SK-N-SH treated with all-trans-retinoic acid at 6 μM for 48 hours (cell line): ENCODE data around the gene SUGP1.
A peak's percentile ranks its signal among the peaks of the same experiment; 100 is the strongest.

Experiments used
- ATAC-seq: fragments of 200-7000 bp; cut with Tn5 transposase; 3 replicates; pipeline ENCODE4 v1.9.1; 2020; ENCODE audit warnings: mild to moderate bottlenecking, moderate library complexity
- ARNTL ChIP-seq: fragments of 450-650 bp; formaldehyde crosslinking; IDR thresholded peaks from 2 replicates; pipeline ENCODE4 v1.5.0; 2020; ENCODE audit warnings: low read depth, mild to moderate bottlenecking, moderate library complexity, borderline replicate concordance
- CSDC2 ChIP-seq: fragments of 250-450 bp; sonication (Bioruptor Pico); IDR thresholded peaks from 2 replicates; pipeline ENCODE4 v1.5.0; 2020; ENCODE audit warnings: mild to moderate bottlenecking, moderate library complexity
- ISL1 ChIP-seq: fragments of 250-450 bp; sonication (Bioruptor Pico); IDR thresholded peaks from 2 replicates; pipeline ENCODE4 v2.1.2; 2022; ENCODE audit warnings: mild to moderate bottlenecking, moderate library complexity
- PPARA ChIP-seq: fragments of 250-450 bp; sonication (Bioruptor Pico); IDR thresholded peaks from 2 replicates; pipeline ENCODE4 v1.5.0; 2020; ENCODE audit warnings: mild to moderate bottlenecking, borderline replicate concordance
- RARB ChIP-seq: fragments of 250-450 bp; sonication (Bioruptor Pico); IDR thresholded peaks from 2 replicates; pipeline ENCODE4 v1.8.0; 2021; ENCODE audit warnings: mild to moderate bottlenecking, moderate library complexity
- SNAI2 ChIP-seq: fragments of 250-450 bp; sonication (Bioruptor Pico); IDR thresholded peaks from 2 replicates; pipeline ENCODE4 v1.5.0; 2020; ENCODE audit warnings: mild to moderate bottlenecking, moderate library complexity
- TCF4 ChIP-seq: fragments of 250-450 bp; sonication (Bioruptor Pico); IDR thresholded peaks from 2 replicates; pipeline ENCODE4 v1.8.0; 2021; ENCODE audit warnings: mild to moderate bottlenecking, moderate library complexity, borderline replicate concordance
- TOX ChIP-seq: fragments of 250-450 bp; sonication (Bioruptor Pico); IDR thresholded peaks from 2 replicates; pipeline ENCODE4 v1.8.0; 2021; ENCODE audit warnings: mild to moderate bottlenecking, moderate library complexity, borderline replicate concordance
- ZC3H10 ChIP-seq: fragments of 250-450 bp; sonication (Bioruptor Pico); IDR thresholded peaks from 2 replicates; pipeline ENCODE4 v1.5.1; 2021; ENCODE audit warnings: mild to moderate bottlenecking, moderate library complexity
- ZFP3 ChIP-seq: fragments of 250-450 bp; sonication (Bioruptor Pico); IDR thresholded peaks from 2 replicates; pipeline ENCODE4 v1.5.0; 2020; ENCODE audit warnings: mild to moderate bottlenecking, moderate library complexity
- ZFP30 ChIP-seq: fragments of 450-650 bp; formaldehyde crosslinking; IDR thresholded peaks from 2 replicates; pipeline ENCODE4 v1.5.0; 2022; ENCODE audit warnings: mild to moderate bottlenecking, moderate library complexity
- ZNF565 ChIP-seq: fragments of 450-650 bp; formaldehyde crosslinking; conservative IDR thresholded peaks from 2 replicates; pipeline ENCODE4 v1.5.0; 2020; ENCODE audit warnings: low read depth, mild to moderate bottlenecking, moderate library complexity
- ZNF70 ChIP-seq: fragments of 450-650 bp; formaldehyde crosslinking; IDR thresholded peaks from 2 replicates; pipeline ENCODE4 v1.5.0; 2020; ENCODE audit warnings: mild to moderate bottlenecking, moderate library complexity
- ZNF8 ChIP-seq: fragments of 450-650 bp; formaldehyde crosslinking; IDR thresholded peaks from 2 replicates; pipeline ENCODE4 v1.5.0; 2020; ENCODE audit warnings: mild to moderate bottlenecking, moderate library complexity
- TF ChIP-seq, protein P1 (sequence below): fragments of 250-450 bp; sonication (Bioruptor Pico); IDR thresholded peaks from 2 replicates; pipeline ENCODE4 v1.5.0; 2020; ENCODE audit warnings: mild to moderate bottlenecking, moderate library complexity
- TF ChIP-seq, protein P2 (sequence below): fragments of 250-450 bp; sonication (Bioruptor Pico); IDR thresholded peaks from 2 replicates; pipeline ENCODE4 v1.8.0; 2020; ENCODE audit warnings: mild to moderate bottlenecking, moderate library complexity, borderline replicate concordance
- TF ChIP-seq, protein P3 (sequence below): fragments of 250-450 bp; sonication (Bioruptor Pico); IDR thresholded peaks from 2 replicates; pipeline ENCODE4 v1.8.0; 2021; ENCODE audit warnings: low read depth, mild to moderate bottlenecking, moderate library complexity, borderline replicate concordance
- TF ChIP-seq, protein P4 (sequence below): fragments of 250-450 bp; sonication (Bioruptor Pico); IDR thresholded peaks from 2 replicates; pipeline ENCODE4 v1.5.1; 2020; ENCODE audit warnings: low read depth, mild to moderate bottlenecking, moderate library complexity

Gene SUGP1

DNA sequence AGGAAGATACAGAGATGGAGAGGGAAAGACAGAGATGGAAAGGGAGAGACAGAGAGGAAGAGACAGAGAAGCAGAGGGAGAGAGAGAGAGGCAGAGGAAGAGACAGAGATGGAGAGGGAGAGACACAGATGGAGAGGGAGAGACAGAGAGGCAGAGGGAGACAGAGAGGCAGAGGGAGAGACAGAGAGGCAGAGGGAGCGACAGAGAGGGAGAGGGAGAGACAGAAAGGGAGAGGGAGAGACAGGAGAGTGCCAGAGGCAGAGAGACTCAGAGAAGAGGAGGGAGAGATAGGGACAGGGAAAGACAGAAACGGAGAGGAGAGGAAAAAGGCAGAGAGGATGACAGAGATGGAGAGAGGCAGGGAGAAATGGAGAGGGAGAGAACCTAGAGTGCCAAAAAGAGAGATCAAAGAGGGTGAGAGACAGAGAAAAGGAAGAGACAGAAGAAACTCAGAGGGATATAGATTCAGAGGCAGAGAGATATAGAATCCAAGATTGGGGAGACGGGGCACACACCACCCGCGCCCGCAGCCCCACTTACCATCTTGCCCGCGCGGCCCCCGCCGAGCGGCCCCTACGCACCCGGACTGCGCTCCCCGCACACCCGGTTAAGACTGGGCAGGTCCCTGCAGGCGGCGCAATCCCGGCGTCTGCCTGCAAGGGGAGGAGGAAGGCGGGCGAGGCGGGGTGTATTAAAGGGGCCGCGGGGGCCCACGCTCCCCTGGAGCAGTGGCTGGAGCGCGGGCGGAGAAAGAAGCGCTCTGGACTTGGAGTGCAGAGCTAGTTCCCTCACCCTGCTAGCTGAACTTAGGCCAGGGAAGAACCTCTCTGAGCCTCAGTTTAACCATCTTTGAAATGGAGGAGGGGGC is 57.9 kb downstream of the SUGP1 start:
- TF ChIP-seq TCF4 (CRISPR knock-in tag) (no peak), ISL1 (CRISPR knock-in tag) (no peak)
- TF ChIP-seq, protein P1, sequence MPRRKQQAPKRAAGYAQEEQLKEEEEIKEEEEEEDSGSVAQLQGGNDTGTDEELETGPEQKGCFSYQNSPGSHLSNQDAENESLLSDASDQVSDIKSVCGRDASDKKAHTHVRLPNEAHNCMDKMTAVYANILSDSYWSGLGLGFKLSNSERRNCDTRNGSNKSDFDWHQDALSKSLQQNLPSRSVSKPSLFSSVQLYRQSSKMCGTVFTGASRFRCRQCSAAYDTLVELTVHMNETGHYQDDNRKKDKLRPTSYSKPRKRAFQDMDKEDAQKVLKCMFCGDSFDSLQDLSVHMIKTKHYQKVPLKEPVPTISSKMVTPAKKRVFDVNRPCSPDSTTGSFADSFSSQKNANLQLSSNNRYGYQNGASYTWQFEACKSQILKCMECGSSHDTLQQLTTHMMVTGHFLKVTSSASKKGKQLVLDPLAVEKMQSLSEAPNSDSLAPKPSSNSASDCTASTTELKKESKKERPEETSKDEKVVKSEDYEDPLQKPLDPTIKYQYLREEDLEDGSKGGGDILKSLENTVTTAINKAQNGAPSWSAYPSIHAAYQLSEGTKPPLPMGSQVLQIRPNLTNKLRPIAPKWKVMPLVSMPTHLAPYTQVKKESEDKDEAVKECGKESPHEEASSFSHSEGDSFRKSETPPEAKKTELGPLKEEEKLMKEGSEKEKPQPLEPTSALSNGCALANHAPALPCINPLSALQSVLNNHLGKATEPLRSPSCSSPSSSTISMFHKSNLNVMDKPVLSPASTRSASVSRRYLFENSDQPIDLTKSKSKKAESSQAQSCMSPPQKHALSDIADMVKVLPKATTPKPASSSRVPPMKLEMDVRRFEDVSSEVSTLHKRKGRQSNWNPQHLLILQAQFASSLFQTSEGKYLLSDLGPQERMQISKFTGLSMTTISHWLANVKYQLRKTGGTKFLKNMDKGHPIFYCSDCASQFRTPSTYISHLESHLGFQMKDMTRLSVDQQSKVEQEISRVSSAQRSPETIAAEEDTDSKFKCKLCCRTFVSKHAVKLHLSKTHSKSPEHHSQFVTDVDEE, result no peak
- no peak; the same call in 2 of the 3 replicates for ATAC-seq

GRCh38 chr19:19261350-19262189 is 58.7 kb downstream of the SUGP1 start:
- peak; percentile 20 for ATAC-seq
- TF ChIP-seq SNAI2 (CRISPR knock-in tag) (no peak), ZC3H10 (CRISPR knock-in tag) (no peak), ZNF70 (CRISPR knock-in tag) (no peak), ZFP30 (no peak), ZNF565 (CRISPR knock-in tag) (no peak), PPARA (no peak), ARNTL (CRISPR knock-in tag) (no peak), ZFP3 (CRISPR knock-in tag) (no peak), ZNF8 (no peak)
- TF ChIP-seq, protein P1, result no peak
- TF ChIP-seq, protein P2, sequence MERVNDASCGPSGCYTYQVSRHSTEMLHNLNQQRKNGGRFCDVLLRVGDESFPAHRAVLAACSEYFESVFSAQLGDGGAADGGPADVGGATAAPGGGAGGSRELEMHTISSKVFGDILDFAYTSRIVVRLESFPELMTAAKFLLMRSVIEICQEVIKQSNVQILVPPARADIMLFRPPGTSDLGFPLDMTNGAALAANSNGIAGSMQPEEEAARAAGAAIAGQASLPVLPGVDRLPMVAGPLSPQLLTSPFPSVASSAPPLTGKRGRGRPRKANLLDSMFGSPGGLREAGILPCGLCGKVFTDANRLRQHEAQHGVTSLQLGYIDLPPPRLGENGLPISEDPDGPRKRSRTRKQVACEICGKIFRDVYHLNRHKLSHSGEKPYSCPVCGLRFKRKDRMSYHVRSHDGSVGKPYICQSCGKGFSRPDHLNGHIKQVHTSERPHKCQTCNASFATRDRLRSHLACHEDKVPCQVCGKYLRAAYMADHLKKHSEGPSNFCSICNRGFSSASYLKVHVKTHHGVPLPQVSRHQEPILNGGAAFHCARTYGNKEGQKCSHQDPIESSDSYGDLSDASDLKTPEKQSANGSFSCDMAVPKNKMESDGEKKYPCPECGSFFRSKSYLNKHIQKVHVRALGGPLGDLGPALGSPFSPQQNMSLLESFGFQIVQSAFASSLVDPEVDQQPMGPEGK (CRISPR knock-in tag), result no peak

DNA sequence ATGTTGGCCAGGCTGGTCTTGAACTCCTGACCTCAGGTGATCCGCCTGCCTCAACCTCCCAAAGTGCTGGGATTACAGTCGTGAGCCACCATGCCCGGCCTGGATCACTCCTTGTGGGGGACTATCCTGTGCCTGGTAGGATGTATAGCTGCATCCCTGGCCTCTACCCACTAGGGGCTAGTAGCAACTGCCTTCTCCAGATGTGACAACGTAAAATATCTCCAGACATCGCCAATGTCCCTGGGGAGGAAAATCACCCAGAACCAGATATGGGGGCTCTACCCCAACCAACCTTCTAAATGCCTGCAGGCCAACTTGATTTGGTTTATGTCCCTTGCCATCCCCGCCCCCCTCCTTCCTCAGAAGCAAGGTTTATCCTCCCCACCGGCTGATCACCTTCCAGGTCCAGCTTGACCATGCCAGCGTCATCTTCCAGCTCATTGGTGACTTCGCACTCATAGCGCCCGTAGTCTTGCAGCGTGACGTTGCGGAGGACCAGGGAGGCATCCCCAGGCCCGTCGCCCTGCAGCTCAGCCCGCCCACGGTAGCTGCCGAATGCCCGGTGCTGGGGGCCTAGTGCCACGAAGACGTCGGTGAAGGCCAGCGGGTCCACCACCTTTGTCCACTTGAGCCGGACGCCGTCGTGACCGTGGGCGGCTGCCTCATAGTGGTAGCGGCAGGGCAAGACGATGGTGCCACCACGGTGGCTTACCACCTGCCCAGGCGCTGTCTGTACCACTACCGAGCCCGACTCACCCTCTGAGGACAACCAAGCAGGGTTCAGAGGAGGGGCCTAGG is 59.7 kb downstream of the SUGP1 start:
- ATAC-seq, result no peak

More for the DNA sequence above, 59.7 kb downstream of the SUGP1 start:
- no peak for TF ChIP-seq ISL1 (CRISPR knock-in tag)
- TF ChIP-seq RARB (CRISPR knock-in tag), result no peak
- TF ChIP-seq TCF4 (CRISPR knock-in tag), result no peak
- TF ChIP-seq, protein P3, sequence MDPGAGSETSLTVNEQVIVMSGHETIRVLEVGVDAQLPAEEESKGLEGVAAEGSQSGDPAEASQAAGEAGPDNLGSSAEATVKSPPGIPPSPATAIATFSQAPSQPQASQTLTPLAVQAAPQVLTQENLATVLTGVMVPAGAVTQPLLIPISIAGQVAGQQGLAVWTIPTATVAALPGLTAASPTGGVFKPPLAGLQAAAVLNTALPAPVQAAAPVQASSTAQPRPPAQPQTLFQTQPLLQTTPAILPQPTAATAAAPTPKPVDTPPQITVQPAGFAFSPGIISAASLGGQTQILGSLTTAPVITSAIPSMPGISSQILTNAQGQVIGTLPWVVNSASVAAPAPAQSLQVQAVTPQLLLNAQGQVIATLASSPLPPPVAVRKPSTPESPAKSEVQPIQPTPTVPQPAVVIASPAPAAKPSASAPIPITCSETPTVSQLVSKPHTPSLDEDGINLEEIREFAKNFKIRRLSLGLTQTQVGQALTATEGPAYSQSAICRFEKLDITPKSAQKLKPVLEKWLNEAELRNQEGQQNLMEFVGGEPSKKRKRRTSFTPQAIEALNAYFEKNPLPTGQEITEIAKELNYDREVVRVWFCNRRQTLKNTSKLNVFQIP (CRISPR knock-in tag), result no peak
- TF ChIP-seq ZNF8, result no peak
- no peak for TF ChIP-seq TOX (CRISPR knock-in tag)
- TF ChIP-seq ZNF565 (CRISPR knock-in tag), result no peak
- TF ChIP-seq CSDC2, result no peak
- TF ChIP-seq ZC3H10 (CRISPR knock-in tag), result no peak
- no peak for TF ChIP-seq PPARA
- TF ChIP-seq, protein P4, sequence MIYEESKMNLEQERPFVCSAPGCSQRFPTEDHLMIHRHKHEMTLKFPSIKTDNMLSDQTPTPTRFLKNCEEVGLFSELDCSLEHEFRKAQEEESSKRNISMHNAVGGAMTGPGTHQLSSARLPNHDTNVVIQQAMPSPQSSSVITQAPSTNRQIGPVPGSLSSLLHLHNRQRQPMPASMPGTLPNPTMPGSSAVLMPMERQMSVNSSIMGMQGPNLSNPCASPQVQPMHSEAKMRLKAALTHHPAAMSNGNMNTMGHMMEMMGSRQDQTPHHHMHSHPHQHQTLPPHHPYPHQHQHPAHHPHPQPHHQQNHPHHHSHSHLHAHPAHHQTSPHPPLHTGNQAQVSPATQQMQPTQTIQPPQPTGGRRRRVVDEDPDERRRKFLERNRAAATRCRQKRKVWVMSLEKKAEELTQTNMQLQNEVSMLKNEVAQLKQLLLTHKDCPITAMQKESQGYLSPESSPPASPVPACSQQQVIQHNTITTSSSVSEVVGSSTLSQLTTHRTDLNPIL (CRISPR knock-in tag), result no peak
- TF ChIP-seq, protein P2 (CRISPR knock-in tag), result no peak
